H1 (cell line): Measurements from ENCODE around the gene MAP4. TPM values are rescaled to one million over a fixed set of nuclear protein-coding genes. Genes with fewer than 3 reads are reported as not detected.

Experiments
- CTCF ChIA-PET: fragments of 300-600 bp; sonication (Branson Sonifier 250); formaldehyde crosslinking; loops from one replicate; lab custom pipeline; 2021; ENCODE audit not compliant: partially characterized antibody; lab: Charles Lee
- POLR2A ChIA-PET: fragments of 300-600 bp; sonication (Branson Sonifier 250); formaldehyde crosslinking; loops from one replicate; lab custom pipeline; 2021; ENCODE audit warnings: inconsistent platforms; ENCODE audit not compliant: partially characterized antibody; lab: Charles Lee
- DNase-seq, 2 experiments: peaks; one replicate each; pipeline versions ENCODE4 v3.0.0 to v3.0.0-alpha.2; 2010 to 2022; ENCODE audit warnings: low spot score in 2 of 2, low read depth in 1 of 2, mixed read lengths in 1 of 2
- FAIRE-seq: peaks from 2 replicates; lab custom pipeline; 2011; peaks lifted over from hg19 to GRCh38; lab: Jason Lieb, UNC
- H2AFZ ChIP-seq: 2 replicates; pipeline ENCODE4 v1.8.1; 2012; ENCODE audit warnings: low read length, inconsistent platforms
- H2AK5ac ChIP-seq: 2 replicates; pipeline ENCODE4 v1.6.1; 2013; ENCODE audit warnings: low read depth, low read length
- H2BK120ac ChIP-seq: replicated peaks from 2 replicates; pipeline ENCODE3; 2013; ENCODE audit warnings: low read depth, low read length, inconsistent platforms
- H2BK12ac ChIP-seq: 2 replicates; pipeline ENCODE4 v1.6.1; 2013; ENCODE audit warnings: low read depth, low read length
- H2BK15ac ChIP-seq: 2 replicates; pipeline ENCODE4 v1.6.1; 2013; ENCODE audit warnings: low read length
- H2BK20ac ChIP-seq: 2 replicates; pipeline ENCODE4 v1.6.1; 2013; ENCODE audit warnings: low read length
- H2BK5ac ChIP-seq: 2 replicates; pipeline ENCODE4 v1.6.1; 2013; ENCODE audit warnings: low read depth, low read length
- H3K14ac ChIP-seq: 2 replicates; pipeline ENCODE4 v1.6.1; 2013; ENCODE audit warnings: inconsistent platforms; ENCODE audit not compliant: insufficient read length
- H3K18ac ChIP-seq: 2 replicates; pipeline ENCODE4 v1.6.1; 2013; ENCODE audit warnings: low read length; ENCODE audit errors: extremely low read depth
- H3K23ac ChIP-seq: 2 replicates; pipeline ENCODE4 v1.6.1; 2013; ENCODE audit warnings: inconsistent platforms; ENCODE audit not compliant: insufficient read length
- H3K23me2 ChIP-seq: 2 replicates; pipeline ENCODE4 v1.6.1; 2013; ENCODE audit warnings: low read depth, low read length
- H3K27ac ChIP-seq: 2 replicates; pipeline ENCODE4 v1.6.1; 2011; ENCODE audit warnings: low read depth, low read length, inconsistent platforms
- H3K27me3 ChIP-seq, 4 experiments: replicated peaks in 1 of 4; 1 replicate in 1 of 4; 2 replicates in 3 of 4; pipeline versions ENCODE4 v1.6.1 to v1.8.1; 2011 to 2013; ENCODE audit warnings: low read length in 3 of 4, mild to moderate bottlenecking in 3 of 4, inconsistent platforms in 2 of 4, mixed read lengths in 2 of 4, moderate library complexity in 1 of 4; ENCODE audit not compliant: control insufficient read depth in 3 of 4, insufficient read depth in 3 of 4; ENCODE audit errors: extremely low read depth in 1 of 4
- H3K36me3 ChIP-seq, 4 experiments: 2 replicates each; pipeline versions ENCODE4 v1.6.1 to v1.8.1; 2011 to 2013; ENCODE audit warnings: mild to moderate bottlenecking in 4 of 4, low read length in 3 of 4, moderate library complexity in 2 of 4, control low read depth in 1 of 4, inconsistent platforms in 1 of 4; ENCODE audit not compliant: insufficient read depth in 4 of 4, control insufficient read depth in 2 of 4
- H3K4ac ChIP-seq: replicated peaks from 2 replicates; pipeline ENCODE3; 2013; ENCODE audit warnings: low read length, low read depth, mixed read lengths, inconsistent platforms; ENCODE audit not compliant: insufficient read length
- H3K4me1 ChIP-seq, 4 experiments: replicated peaks in 1 of 4; 1 replicate in 1 of 4; 2 replicates in 3 of 4; pipeline versions ENCODE4 v1.6.1 to v1.8.1; 2011 to 2013; ENCODE audit warnings: low read length in 3 of 4, inconsistent platforms in 2 of 4, mixed read lengths in 1 of 4; ENCODE audit not compliant: insufficient read depth in 4 of 4, control insufficient read depth in 3 of 4
- H3K4me2 ChIP-seq, 2 experiments: 2 replicates each; pipeline versions ENCODE4 v1.6.1 to v1.8.1; 2011 to 2013; ENCODE audit warnings: low read depth in 2 of 2, low read length in 2 of 2, control low read depth in 1 of 2, inconsistent platforms in 1 of 2, mild to moderate bottlenecking in 1 of 2; ENCODE audit not compliant: insufficient read depth in 1 of 2
- H3K4me3 ChIP-seq, 4 experiments: fragments of 200-600, 300-600 bp in 1 of 4; sonication (generic), shearing (Covaris generic), sonication (Bioruptor Twin) in 1 of 4; 2 replicates each; pipeline versions ENCODE4 v1.5.1 to v1.8.1; 2011 to 2016; ENCODE audit warnings: low read length in 4 of 4, low read depth in 3 of 4, control low read depth in 2 of 4, inconsistent platforms in 2 of 4, mild to moderate bottlenecking in 2 of 4, mixed read lengths in 1 of 4, moderate library complexity in 1 of 4; ENCODE audit not compliant: insufficient read depth in 2 of 4; ENCODE audit errors: extremely low read depth in 1 of 4
- H3K56ac ChIP-seq: replicated peaks from 2 replicates; pipeline ENCODE3; 2013; ENCODE audit warnings: low read depth, mild to moderate bottlenecking, mixed read lengths, low read length, inconsistent platforms; ENCODE audit not compliant: insufficient read length
- H3K79me1 ChIP-seq: 2 replicates; pipeline ENCODE4 v1.6.1; 2013; ENCODE audit warnings: low read depth, low read length, control low read depth
- H3K79me2 ChIP-seq, 2 experiments: 2 replicates each; pipeline versions ENCODE4 v1.6.1 to v1.8.1; 2012 to 2013; ENCODE audit warnings: low read length in 2 of 2, mild to moderate bottlenecking in 2 of 2, inconsistent platforms in 1 of 2; ENCODE audit not compliant: insufficient read depth in 2 of 2, control insufficient read depth in 1 of 2
- H3K9ac ChIP-seq, 4 experiments: replicated peaks in 1 of 4; 1 replicate in 1 of 4; 2 replicates in 3 of 4; pipeline versions ENCODE4 v1.6.1 to v1.8.1; 2011 to 2013; ENCODE audit warnings: low read depth in 3 of 4, low read length in 3 of 4, control low read depth in 2 of 4, mild to moderate bottlenecking in 2 of 4, moderate library complexity in 2 of 4, inconsistent platforms in 1 of 4; ENCODE audit errors: extremely low read depth in 1 of 4
- H3K9me3 ChIP-seq, 2 experiments: 2 replicates each; pipeline versions ENCODE4 v1.6.1 to v1.8.1; 2012 to 2013; ENCODE audit warnings: mild to moderate bottlenecking in 2 of 2, moderate library complexity in 2 of 2, control low read depth in 1 of 2, inconsistent platforms in 1 of 2, low read depth in 1 of 2, low read length in 1 of 2, mixed read lengths in 1 of 2; ENCODE audit not compliant: insufficient read depth in 2 of 2
- H4K20me1 ChIP-seq, 2 experiments: replicated peaks in 1 of 2; 2 replicates each; pipeline versions ENCODE3 to v1.8.1; 2011 to 2013; ENCODE audit warnings: inconsistent platforms in 2 of 2, low read length in 2 of 2, mild to moderate bottlenecking in 1 of 2; ENCODE audit not compliant: insufficient read depth in 2 of 2, control insufficient read depth in 1 of 2
- H4K5ac ChIP-seq: 2 replicates; pipeline ENCODE4 v1.6.1; 2013; ENCODE audit warnings: low read length, low read depth, mixed read lengths, inconsistent platforms; ENCODE audit not compliant: insufficient read length
- H4K8ac ChIP-seq: 2 replicates; pipeline ENCODE4 v1.8.0; 2013; ENCODE audit warnings: mild to moderate bottlenecking, moderate library complexity, low read length, inconsistent platforms; ENCODE audit not compliant: insufficient read depth; ENCODE audit errors: extremely low read depth
- H4K91ac ChIP-seq: replicated peaks from 2 replicates; pipeline ENCODE3; 2013; ENCODE audit warnings: low read length, mixed read lengths, inconsistent platforms; ENCODE audit not compliant: insufficient read length
- CEBPB ChIP-seq: IDR thresholded peaks from 2 replicates; pipeline ENCODE4 v1.6.1; 2012; ENCODE audit warnings: low read depth, low read length
- CHD1 ChIP-seq: IDR thresholded peaks from 2 replicates; pipeline ENCODE4 v1.6.1; 2012; ENCODE audit warnings: low read depth, low read length, improper control_type of control experiment
- GTF2F1 ChIP-seq: IDR thresholded peaks from 2 replicates; pipeline ENCODE4 v1.6.1; 2012; ENCODE audit warnings: low read depth, low read length, improper control_type of control experiment, borderline replicate concordance
- HDAC2 ChIP-seq, 2 experiments: fragments of 300-600 bp in 1 of 2; sonication (generic) in 1 of 2; IDR thresholded peaks; 2 replicates each; pipeline ENCODE4 v1.6.1; 2011 to 2012; ENCODE audit warnings: low read depth in 2 of 2, low read length in 2 of 2, mild to moderate bottlenecking in 2 of 2, moderate library complexity in 2 of 2, borderline replicate concordance in 1 of 2, inconsistent platforms in 1 of 2
- MAFK ChIP-seq: IDR thresholded peaks from 2 replicates; pipeline ENCODE4 v1.6.1; 2012; ENCODE audit warnings: low read depth, mild to moderate bottlenecking, improper control_type of control experiment, low read length
- NANOG ChIP-seq: IDR thresholded peaks from 2 replicates; pipeline ENCODE4 v1.6.1; 2011; ENCODE audit warnings: low read length, low read depth, mild to moderate bottlenecking, inconsistent platforms; ENCODE audit not compliant: insufficient read depth, poor library complexity, severe bottlenecking
- PHF8 ChIP-seq: fragments of 200-600 bp; sonication (generic); conservative IDR thresholded peaks from 2 replicates; pipeline ENCODE4 v1.7.1; 2012; ENCODE audit warnings: low read depth, mild to moderate bottlenecking, inconsistent platforms, low read length, moderate library complexity
- RAD21 ChIP-seq, 2 experiments: IDR thresholded peaks in 1 of 2; conservative IDR thresholded peaks in 1 of 2; 2 replicates each; pipeline ENCODE4 v1.6.1; 2011; ENCODE audit warnings: low read depth in 2 of 2, low read length in 2 of 2, improper control_type of control experiment in 1 of 2, inconsistent platforms in 1 of 2, mild to moderate bottlenecking in 1 of 2, moderate library complexity in 1 of 2
- RXRA ChIP-seq: IDR thresholded peaks from 2 replicates; pipeline ENCODE4 v1.6.1; 2011; ENCODE audit warnings: low read depth, mild to moderate bottlenecking, low read length, moderate library complexity; ENCODE audit not compliant: insufficient read depth
- SIX5 ChIP-seq: IDR thresholded peaks from 2 replicates; pipeline ENCODE4 v1.6.1; 2011; ENCODE audit warnings: mild to moderate bottlenecking, low read depth, low read length
- SP2 ChIP-seq: IDR thresholded peaks from 2 replicates; pipeline ENCODE4 v1.6.1; 2012; ENCODE audit warnings: mild to moderate bottlenecking, low read length, inconsistent platforms
- TAF1 ChIP-seq: IDR thresholded peaks from 2 replicates; pipeline ENCODE4 v1.6.1; 2011; ENCODE audit warnings: mild to moderate bottlenecking, low read depth, low read length
- TCF12 ChIP-seq: IDR thresholded peaks from 2 replicates; pipeline ENCODE4 v1.6.1; 2011; ENCODE audit warnings: low read depth, mild to moderate bottlenecking, low read length
- WGBS, 2 experiments: shearing (Covaris generic) in 1 of 2; methylation state at CpG; one replicate each; pipeline versions ENCODE4 v1.1.6 to v1.1.7; 2013 to 2015; ENCODE audit warnings: low lambda C conversion rate in 2 of 2, mixed read lengths in 2 of 2, inconsistent platforms in 1 of 2, low coverage in 1 of 2, missing lambda C conversion rate in 1 of 2; ENCODE audit not compliant: insufficient replicate concordance in 2 of 2, insufficient coverage in 1 of 2, insufficient read length in 1 of 2; ENCODE audit errors: extremely low coverage in 1 of 2, missing lambda C conversion rate in 1 of 2; 5-methylcytosine and 5-hydroxymethylcytosine counted together
- polyA plus RNA-seq, 7 experiments: library from polyadenylated mRNA; depleted of rRNA in 3 of 7; stranded (reverse) in 5 of 7; unstranded in 2 of 7; fragments of >200 nt in 5 of 7; fragments of 200-250 nt in 2 of 7; gene quantifications; 1 replicate in 5 of 7; 2 replicates in 1 of 7; 4 replicates in 1 of 7; pipeline versions ENCODE4 v1.2.1 to v1.2.3, GENCODE V29; 2011 to 2013; ENCODE audit warnings: missing spikeins in 2 of 7, mixed read lengths in 2 of 7
- total RNA-seq: library from RNA; stranded (reverse); fragmentation: NEBNext Ultra II Directional; extraction: Animal tissue kit (Norgen Biotek cat#: 25700); gene quantifications from 2 replicates; pipeline ENCODE4 v1.2.1, GENCODE V29; 2021

Gene MAP4
- total and polyA plus RNA-seq, 2 of the 8 experiments (the other 6 are each of a cell fraction or from before 2014, with no cell fraction given): 67.0 to 179 TPM

GRCh38 chr3:47912006-47912504 is 104.2 kb downstream of the MAP4 start:
- peaks cover 0 to 2% of the 10 kb centered on the region in 2 experiments for H4K20me1 ChIP-seq
- CTCF ChIA-PET: interaction anchor here (1.1 kb wide), 2 partner anchors 9 to 240 kb away, joined by 3 read pairs; no protein-coding TSS in a partner anchor

More at GRCh38 chr3:47912006-47912504, 104.2 kb downstream of the MAP4 start:
- no peak overlapping the region for H2BK120ac ChIP-seq
- peaks cover 0 to 2% (median under 1%) of the 10 kb centered on the region in 4 experiments; a peak in 1 of 7 replicates for H3K4me1 ChIP-seq
- H3K27me3 ChIP-seq: no peaks in the 10 kb centered on the region
- DNase-seq: no peak
- H4K5ac ChIP-seq: no peak overlapping the region
- H2AK5ac ChIP-seq: no peak overlapping the region
- FAIRE-seq: no peak
- H2BK20ac ChIP-seq: no peak overlapping the region
- no peaks in the 10 kb centered on the region for H3K79me1 ChIP-seq
- H3K27ac ChIP-seq: no peak overlapping the region
- H2AFZ ChIP-seq: no peak overlapping the region
- no peak overlapping the region for H2BK5ac ChIP-seq
- H3K4me3 ChIP-seq: no peak overlapping the region
- no peak overlapping the region for H4K91ac ChIP-seq
- POLR2A ChIA-PET: no interaction called here
- H3K9me3 ChIP-seq: no peaks in the 10 kb centered on the region
- H3K36me3 ChIP-seq: peaks cover 11 to 35% (median 25%) of the 10 kb centered on the region in 4 experiments
- no peak overlapping the region for H3K56ac ChIP-seq
- WGBS, 2 experiments: 95% methylated on average over 6 of the region's 6 CpGs; no CpG with 5 or more reads in 1 of the 2 experiments
- H3K4ac ChIP-seq: no peak overlapping the region
- no peak overlapping the region for H3K9ac ChIP-seq
- H2BK12ac ChIP-seq: no peak overlapping the region
- no peaks in the 10 kb centered on the region for H3K23me2 ChIP-seq
- no peak overlapping the region for H2BK15ac ChIP-seq
- no peak overlapping the region for H3K18ac ChIP-seq
- H3K23ac ChIP-seq: no peak overlapping the region
- no peak overlapping the region for H4K8ac ChIP-seq
- H3K14ac ChIP-seq: no peak overlapping the region
- TF ChIP-seq MAFK (no peak), GTF2F1 (no peak), HDAC2 (IDR thresholded peaks at IDR 0.05; ENCODE audit: borderline replicate concordance in 1 of 2, low read depth in 2 of 2, low read length in 2 of 2) (no peak), TCF12 (no peak), RAD21 (IDR thresholded peaks at IDR 0.05 in 1 of 2, conservative IDR thresholded peaks at IDR 0.05 in 1 of 2; ENCODE audit: low read depth in 2 of 2, low read length in 2 of 2) (no peak), CHD1 (no peak), SIX5 (no peak), CEBPB (no peak), SP2 (no peak), TAF1 (no peak), PHF8 (no peak), NANOG (no peak), RXRA (no peak)
- H3K79me2 ChIP-seq: no peaks in the 10 kb centered on the region
- no peak overlapping the region for H3K4me2 ChIP-seq
